OCI-LY7 (cell line): ENCODE data around the gene MAPK12.

Experiments
- EZH2phosphoT487 ChIP-seq: fragments of 200-600 bp; sonication (generic); IDR thresholded peaks from 2 replicates; pipeline ENCODE4 v1.6.1; 2018; ENCODE audit warnings: low read depth, borderline replicate concordance, mild to moderate bottlenecking, mixed run types, antibody characterized with exemption, low read length, moderate library complexity, mixed read lengths
- TF ChIP-seq, protein P1 (sequence below): fragments of 200-600 bp; sonication (generic); conservative IDR thresholded peaks from 2 replicates; pipeline ENCODE4 v1.5.1; 2014; ENCODE audit warnings: mild to moderate bottlenecking, antibody characterized with exemption, low read length, moderate library complexity, mixed read lengths

GRCh38 chr22:50294319-50294656 lies 32.8 kb upstream of the MAPK12 start:
- TF ChIP-seq EZH2phosphoT487: no peak
- TF ChIP-seq, protein P1, sequence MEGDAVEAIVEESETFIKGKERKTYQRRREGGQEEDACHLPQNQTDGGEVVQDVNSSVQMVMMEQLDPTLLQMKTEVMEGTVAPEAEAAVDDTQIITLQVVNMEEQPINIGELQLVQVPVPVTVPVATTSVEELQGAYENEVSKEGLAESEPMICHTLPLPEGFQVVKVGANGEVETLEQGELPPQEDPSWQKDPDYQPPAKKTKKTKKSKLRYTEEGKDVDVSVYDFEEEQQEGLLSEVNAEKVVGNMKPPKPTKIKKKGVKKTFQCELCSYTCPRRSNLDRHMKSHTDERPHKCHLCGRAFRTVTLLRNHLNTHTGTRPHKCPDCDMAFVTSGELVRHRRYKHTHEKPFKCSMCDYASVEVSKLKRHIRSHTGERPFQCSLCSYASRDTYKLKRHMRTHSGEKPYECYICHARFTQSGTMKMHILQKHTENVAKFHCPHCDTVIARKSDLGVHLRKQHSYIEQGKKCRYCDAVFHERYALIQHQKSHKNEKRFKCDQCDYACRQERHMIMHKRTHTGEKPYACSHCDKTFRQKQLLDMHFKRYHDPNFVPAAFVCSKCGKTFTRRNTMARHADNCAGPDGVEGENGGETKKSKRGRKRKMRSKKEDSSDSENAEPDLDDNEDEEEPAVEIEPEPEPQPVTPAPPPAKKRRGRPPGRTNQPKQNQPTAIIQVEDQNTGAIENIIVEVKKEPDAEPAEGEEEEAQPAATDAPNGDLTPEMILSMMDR: no peak
